Mucosa of descending colon (tissue), 3 donors: ENCODE data around the gene ERGIC1. TPM values are rescaled to one million over a fixed set of nuclear protein-coding genes. Genes with fewer than 3 reads are reported as not detected.
A peak's percentile ranks its signal among the peaks of the same experiment; 100 is the strongest.

Experiments
- ATAC-seq: fragments of 200-7000 bp; cut with Tn5 transposase; one replicate; pipeline ENCODE4 v1.9.1; 2020; ENCODE audit warnings: mild to moderate bottlenecking, moderate library complexity
- DNase-seq, 3 donors: peaks; one replicate each; pipeline ENCODE4 v3.0.0-alpha.2; 2020
- H3K36me3 ChIP-seq: fragments of 200-600 bp; one replicate; pipeline ENCODE4 v1.8.0; 2021; ENCODE audit warnings: low read depth, mild to moderate bottlenecking
- H3K4me1 ChIP-seq: fragments of 200-600 bp; one replicate; pipeline ENCODE4 v1.8.0; 2021; ENCODE audit warnings: low read depth, mild to moderate bottlenecking
- H3K4me3 ChIP-seq: fragments of 200-600 bp; one replicate; pipeline ENCODE4 v1.8.0; 2021; ENCODE audit warnings: mild to moderate bottlenecking
- H3K9me3 ChIP-seq: fragments of 200-600 bp; one replicate; pipeline ENCODE4 v1.8.0; 2021; ENCODE audit warnings: mild to moderate bottlenecking
- CTCF ChIP-seq: fragments of 200-600 bp; IDR thresholded peaks from one replicate; pipeline ENCODE4 v1.8.0; 2022; ENCODE audit warnings: antibody characterized with exemption, mild to moderate bottlenecking
- intact Hi-C, 2 donors: fragments of 100-400 bp; cut with DNase I in 1 of 2; cut with micrococcal nuclease in 1 of 2; formaldehyde crosslinking; loops; one replicate each; pipeline versions ENCODE4 v1.11.0 to v1.11.1; 2022; cut with DNase I, micrococcal nuclease
- total RNA-seq, 3 donors: library from RNA; stranded (reverse); fragmentation: NEBNext Ultra II Directional in 2 of 3; extraction: Animal tissue kit (Norgen Biotek cat#: 25700) in 2 of 3; gene quantifications; one replicate each; pipeline versions ENCODE4 v1.2.1 to v1.2.4, GENCODE V29; 2021 to 2023
- donor health status: DM: no; HTN: no; CAD: no; lungs with moderate emphysema.
- donor health status: DM: no; HTN: no; CAD: no.
- donor health status: DM: no; HTN: yes; CAD: no.

The ERGIC1 gene
- total RNA-seq, 3 donors from 2014 or later: 153 to 222 (median 199) TPM

GRCh38 chr5:172999372-172999973, 165.4 kb downstream of the ERGIC1 start:
- ATAC-seq: peak; percentile 30
- no peaks in the 10 kb centered on the region for H3K9me3 ChIP-seq
- no peak for DNase-seq
- no peak for TF ChIP-seq CTCF
- H3K36me3 ChIP-seq: no peaks in the 10 kb centered on the region
- intact Hi-C loops: no loop called here
- H3K4me3 ChIP-seq: no peak overlapping the region
- H3K4me1 ChIP-seq: peaks cover 16% of the 10 kb centered on the region

GRCh38 chr5:172999974-173000373, 165.9 kb downstream of the ERGIC1 start:
- H3K36me3 ChIP-seq: no peaks in the 10 kb centered on the region
- no peak overlapping the region for H3K4me3 ChIP-seq
- no peak for TF ChIP-seq CTCF
- ATAC-seq (no peak), DNase-seq (no peak)
- H3K4me1 ChIP-seq: peaks cover 16% of the 10 kb centered on the region
- intact Hi-C loops: loop anchor here in 1 of 2 donors (10.0 kb wide), 1 partner anchor 145 kb away; the partner anchor contains the start of gene BNIP1
- H3K9me3 ChIP-seq: no peaks in the 10 kb centered on the region

GRCh38 chr5:173001229-173001841, 167.3 kb downstream of the ERGIC1 start:
- no peaks in the 10 kb centered on the region for H3K36me3 ChIP-seq
- TF ChIP-seq CTCF: no peak
- ATAC-seq (no peak), DNase-seq (no peak)
- intact Hi-C loops: loop anchor here in 1 of 2 donors (10.0 kb wide), 1 partner anchor 143 kb away; the partner anchor contains the start of gene BNIP1
- no peak overlapping the region for H3K4me3 ChIP-seq
- H3K4me1 ChIP-seq: peaks cover 18% of the 10 kb centered on the region
- no peaks in the 10 kb centered on the region for H3K9me3 ChIP-seq

Other genes starting within 250 kb of the ERGIC1 start
- 10 to 100 TPM; 65.7 to 97.6 (median 96.6) TPM for gene NEURL1B, start 193.0 kb upstream of the ERGIC1 start, total RNA-seq
- 100 to 1,000 TPM in 2 of 3 donors, 10 to 100 TPM in 1; 90.9 to 233 (median 137) TPM for gene DUSP1, start 63.1 kb upstream of the ERGIC1 start, total RNA-seq
- gene RPL26L1, start 125.2 kb downstream of the ERGIC1 start, total RNA-seq: 10 to 100 TPM; 16.1 to 26.5 (median 22.2) TPM
- gene ATP6V0E1, start 149.5 kb downstream of the ERGIC1 start, total RNA-seq: 100 to 1,000 TPM; 174 to 194 (median 190) TPM
- 10 to 100 TPM; 16.2 to 59.3 (median 27.0) TPM for gene CREBRF, start 222.1 kb downstream of the ERGIC1 start, total RNA-seq